Measurements from ENCODE around the gene CDH13.

Gene CDH13

GRCh38 chr16:82628711-82629110, 1.9 kb downstream of the CDH13 start:
- no peak for DNase-seq

DNA sequence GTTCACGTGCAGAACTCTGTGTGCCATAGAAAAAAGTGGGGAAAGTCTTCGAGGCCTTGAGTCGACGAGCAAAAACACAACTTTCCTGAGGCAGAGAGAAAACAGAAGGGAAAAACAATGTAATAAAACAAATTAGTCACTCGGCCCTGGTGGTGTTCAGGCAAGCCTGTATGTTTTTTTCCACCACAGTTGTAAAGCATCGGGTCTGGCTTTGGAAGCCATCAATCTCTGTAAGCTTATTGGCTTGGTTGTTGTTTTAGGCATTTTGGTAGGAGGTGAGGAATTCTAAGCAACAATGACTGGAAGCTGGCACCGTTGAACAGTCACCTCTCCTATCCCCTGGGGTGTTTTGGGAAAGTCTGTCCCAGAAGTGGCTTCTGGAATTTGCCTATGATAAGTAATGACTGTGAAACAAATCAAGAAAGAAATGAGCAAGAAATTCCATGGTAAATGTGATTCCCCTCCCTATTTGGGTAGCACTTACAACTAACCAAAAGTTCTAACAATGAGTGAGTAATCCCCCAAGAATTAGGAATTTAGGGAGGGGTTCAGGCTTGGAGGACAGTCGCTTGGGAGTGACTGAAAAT, 2.8 kb downstream of the CDH13 start:
- DNase-seq = peak; percentile 94

DNA sequence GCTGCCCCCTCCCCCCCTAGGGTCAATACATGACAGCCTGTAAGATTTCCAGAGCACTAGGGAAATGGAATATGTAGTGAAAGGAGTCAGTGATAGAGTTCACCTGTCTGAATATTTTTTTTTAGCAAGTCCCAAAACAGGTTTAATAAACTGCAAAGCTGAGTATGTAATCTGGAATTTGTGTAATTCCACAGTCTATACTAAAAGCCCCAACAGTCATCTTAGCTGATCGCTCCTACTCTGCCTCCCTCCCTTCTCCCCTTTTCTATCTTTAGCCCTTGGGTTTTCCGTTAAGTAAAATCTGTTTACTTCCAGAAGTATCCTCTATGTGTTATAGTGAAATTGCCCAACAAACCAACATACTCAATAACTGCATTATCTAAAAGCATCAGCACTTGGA, 3.5 kb downstream of the CDH13 start:
- peak; percentile 57 for DNase-seq

DNA sequence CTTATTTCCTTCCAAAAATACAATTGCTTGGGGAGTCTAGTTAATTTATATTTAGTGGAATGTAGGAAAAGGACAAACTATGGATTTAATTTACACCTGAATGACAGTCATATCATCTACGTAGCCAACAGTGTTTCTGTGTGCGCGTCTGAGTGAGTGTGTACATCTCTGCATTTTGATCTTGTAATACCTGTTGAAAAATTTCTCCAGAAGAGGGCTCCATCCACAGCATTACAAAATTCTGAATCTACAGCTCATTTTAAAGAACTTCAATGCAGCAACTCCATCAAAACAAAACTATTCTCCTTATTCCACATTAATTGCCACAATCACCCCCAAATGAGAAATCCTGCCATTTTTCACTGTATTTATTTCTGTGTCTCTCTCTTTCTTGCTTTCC, 3.9 kb downstream of the CDH13 start:
- peak; percentile 46 for DNase-seq

GRCh38 chr16:82631701-82632685, 5.2 kb downstream of the CDH13 start:
- peak; percentile 27 for DNase-seq

GRCh38 chr16:82633964-82634600, 7.3 kb downstream of the CDH13 start:
- peak; percentile 70 for DNase-seq

GRCh38 chr16:82634955-82635610, 8.3 kb downstream of the CDH13 start:
- DNase-seq = no peak

DNA sequence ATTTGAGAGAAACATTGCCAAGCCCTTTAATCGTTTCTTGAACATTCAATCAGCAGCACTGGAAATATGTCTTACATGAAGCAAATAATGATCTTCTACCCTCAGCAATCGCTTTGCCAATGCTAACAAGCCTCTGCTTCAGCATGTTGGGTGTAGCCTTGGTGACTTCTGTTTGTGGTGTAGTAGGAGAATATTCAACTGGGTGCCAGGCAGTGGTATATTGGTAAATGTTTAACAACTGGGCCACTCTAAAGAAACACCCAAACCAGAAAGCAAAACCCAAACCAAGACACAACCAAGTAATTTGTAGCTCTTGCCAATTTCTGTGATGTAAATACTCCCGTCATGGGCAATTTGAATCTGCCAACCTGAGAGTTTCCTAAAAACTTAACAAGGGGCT, 9.7 kb downstream of the CDH13 start:
- no peak for DNase-seq

GRCh38 chr16:82636958-82637357, 10.2 kb downstream of the CDH13 start:
- no peak for DNase-seq

DNA sequence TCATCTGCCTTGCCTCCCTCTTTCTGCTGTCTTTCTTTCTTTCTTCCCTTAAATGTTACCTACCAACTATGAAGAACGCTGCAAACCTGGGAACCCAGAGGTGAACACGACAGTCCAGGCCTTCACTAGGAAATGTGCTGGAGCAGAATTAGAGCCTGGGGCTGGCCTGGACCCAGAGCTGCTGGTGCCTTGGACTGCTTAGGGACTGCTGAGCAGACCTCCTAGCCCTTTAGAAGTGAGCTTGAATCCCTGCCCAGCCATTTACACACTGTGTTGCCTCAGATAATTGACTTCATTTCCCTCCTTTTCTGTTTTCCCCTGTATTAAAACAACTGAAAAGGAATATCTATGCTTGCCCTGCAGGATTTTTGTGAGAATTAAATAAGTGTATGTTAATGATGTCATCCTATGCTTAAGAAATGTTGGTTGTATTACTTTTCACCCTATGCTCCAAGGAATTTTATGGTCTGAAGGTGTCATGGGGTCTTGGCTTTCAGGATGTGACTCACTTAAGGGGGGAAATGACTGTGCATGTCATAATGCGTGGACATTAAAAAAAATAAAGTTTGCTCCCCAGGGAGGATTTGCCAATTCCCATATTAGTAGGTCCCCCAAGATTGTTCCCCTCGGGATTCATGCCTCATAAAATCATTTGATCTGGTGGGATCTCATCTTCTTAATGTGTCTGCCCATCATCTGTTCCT, 11.5 kb downstream of the CDH13 start:
- peak; percentile 88 for DNase-seq

DNA sequence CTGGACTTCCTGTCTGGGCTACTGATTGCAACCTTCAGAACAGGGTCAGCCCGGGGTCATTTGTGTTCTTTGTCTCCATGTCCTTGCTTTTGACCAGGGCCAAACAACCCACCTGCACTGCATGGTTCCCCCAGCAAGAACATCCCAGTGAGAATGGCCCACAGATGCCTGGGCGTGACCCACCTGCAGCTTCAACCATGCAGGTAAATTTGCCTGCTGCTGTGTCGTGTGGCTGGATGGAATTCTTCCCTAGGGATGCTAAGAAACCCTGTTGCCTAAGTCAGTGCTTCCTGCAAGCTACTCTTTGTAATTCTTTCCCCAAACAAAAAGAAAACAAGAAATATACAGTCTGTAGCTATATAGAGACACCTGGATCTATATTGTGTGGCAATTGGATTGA, 12.5 kb downstream of the CDH13 start:
- DNase-seq = no peak

- DNase-seq = peak; percentile 66
Measured at GRCh38 chr16:82639666-82640336, 13.0 kb downstream of the CDH13 start.

- peak; percentile 63 for DNase-seq
Measured at GRCh38 chr16:82641336-82641984, 14.7 kb downstream of the CDH13 start.

GRCh38 chr16:82643136-82643535, 16.4 kb downstream of the CDH13 start:
- DNase-seq = no peak

GRCh38 chr16:82643936-82644630, 17.3 kb downstream of the CDH13 start:
- peak; percentile 33 for DNase-seq

DNA sequence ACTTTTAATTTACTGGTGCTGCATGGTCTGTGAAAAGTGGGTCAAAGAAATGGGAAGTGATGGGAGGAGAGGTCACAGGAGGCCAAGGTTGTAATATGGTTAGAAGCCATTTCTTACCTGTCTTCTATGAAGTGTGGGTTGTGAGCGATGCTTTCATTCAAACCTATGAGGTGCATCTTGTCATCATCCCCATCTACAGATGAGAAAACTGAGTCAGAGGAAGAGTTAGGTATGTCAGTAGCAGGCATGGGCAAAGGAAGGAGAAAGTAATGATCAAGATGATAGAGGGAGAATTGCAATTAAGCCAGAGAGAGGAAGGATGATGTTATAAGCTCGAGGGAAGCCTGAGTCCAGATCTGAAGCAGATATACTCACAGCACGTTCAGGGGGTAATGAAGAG, 19.7 kb downstream of the CDH13 start:
- DNase-seq = no peak

DNA sequence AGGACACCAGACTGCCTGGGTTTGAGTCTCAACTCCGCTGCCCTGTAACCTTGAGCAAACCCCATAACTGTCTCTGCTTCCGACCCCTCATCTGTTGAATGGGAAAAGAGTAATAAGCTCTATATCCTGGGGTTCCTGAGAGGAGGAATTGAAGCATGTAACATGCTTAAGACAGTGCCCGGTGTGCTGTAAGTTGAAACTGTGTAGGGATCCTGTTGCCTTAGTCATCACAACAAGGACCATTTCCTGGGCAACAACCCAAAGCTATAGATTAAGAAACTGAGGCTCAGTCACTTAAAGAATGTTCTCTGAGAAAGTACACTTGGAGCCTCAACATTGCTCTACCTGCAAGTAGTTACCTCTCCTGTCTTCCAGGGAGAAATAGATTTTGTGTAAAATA, 23.0 kb downstream of the CDH13 start:
- peak; percentile 38 for DNase-seq

GRCh38 chr16:82650804-82651203, 24.0 kb downstream of the CDH13 start:
- DNase-seq = no peak

DNA sequence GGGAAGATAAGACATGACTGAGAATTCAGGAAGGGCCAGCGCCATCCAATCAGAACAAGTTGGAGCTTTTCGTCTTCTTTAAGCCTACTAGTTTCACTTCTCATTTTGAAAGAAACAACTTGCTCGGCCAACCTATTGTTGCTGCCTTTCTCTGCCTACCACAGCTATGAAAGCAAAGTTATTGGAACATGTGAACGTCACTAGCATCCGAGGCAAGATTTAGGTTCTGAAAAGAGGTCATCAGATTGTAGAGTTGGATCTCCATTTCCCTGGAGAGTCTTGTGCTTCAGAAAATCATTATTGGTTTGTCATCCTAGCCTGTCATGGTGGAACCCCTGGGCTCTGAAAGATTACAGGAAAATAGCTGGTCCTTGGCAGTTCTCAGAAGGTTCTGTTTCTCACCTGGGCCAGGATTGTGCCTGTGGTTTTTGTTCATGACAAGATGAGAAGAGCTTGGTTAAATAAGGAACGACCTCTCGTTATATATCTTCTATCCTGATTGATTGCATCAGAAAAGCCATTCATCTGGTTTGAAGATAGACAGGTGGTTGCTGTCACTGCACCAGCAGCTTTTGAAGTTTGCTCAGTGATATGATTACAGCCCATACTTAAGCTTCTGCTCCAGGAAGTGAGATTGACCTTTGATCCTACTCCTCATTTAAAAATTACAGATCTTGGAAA, 25.3 kb downstream of the CDH13 start:
- no peak for DNase-seq

DNA sequence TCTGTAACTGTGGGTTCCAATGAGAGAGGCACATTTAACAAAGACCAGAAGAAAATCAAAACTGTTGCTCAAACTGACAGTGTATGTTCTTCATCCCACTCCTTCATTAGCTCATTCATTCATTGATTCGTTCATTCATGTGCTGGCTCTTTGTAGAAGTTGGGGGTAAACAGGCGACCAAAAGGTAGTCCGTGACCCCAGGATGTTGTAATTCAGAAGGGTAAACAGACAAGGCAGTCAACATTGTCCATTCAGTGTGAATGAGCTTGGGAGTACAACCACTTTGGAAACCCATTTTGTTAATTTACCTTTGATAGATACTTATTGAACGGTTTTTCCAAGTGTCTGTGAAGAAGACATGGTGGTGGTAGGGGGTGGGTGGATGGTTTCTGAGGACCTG, 26.1 kb downstream of the CDH13 start:
- no peak for DNase-seq
